Tongue (tissue), 2 donors: ENCODE measurements around the gene RFTN1. TPM values are rescaled to one million over a fixed set of nuclear protein-coding genes. Genes with fewer than 3 reads are reported as not detected.
A peak's percentile ranks its signal among the peaks of the same experiment; 100 is the strongest.

Source experiments
- DNase-seq: peaks from one replicate; pipeline ENCODE4 v3.0.0-alpha.2; 2015
- total RNA-seq: library from RNA; depleted of rRNA; stranded (reverse); fragments of >200 nt; gene quantifications from one replicate; pipeline ENCODE4 v1.2.3, GENCODE V29; 2014

Gene RFTN1
- total RNA-seq, 1 donor from 2014 or later: 23.7 TPM

- no peak for DNase-seq
Measured at GRCh38 chr3:16486201-16486600, 27.3 kb downstream of the RFTN1 start.

GRCh38 chr3:16485395-16485992 lies 28.0 kb downstream of the RFTN1 start:
- no peak for DNase-seq

- DNase-seq: no peak
Measured at GRCh38 chr3:16484984-16485383, 28.5 kb downstream of the RFTN1 start.

- peak; percentile 34 for DNase-seq
Measured at GRCh38 chr3:16484216-16484615, 29.3 kb downstream of the RFTN1 start.

GRCh38 chr3:16482770-16483531 lies 30.5 kb downstream of the RFTN1 start:
- no peak for DNase-seq

- no peak for DNase-seq
Measured at GRCh38 chr3:16482194-16482769, 31.2 kb downstream of the RFTN1 start.

- no peak for DNase-seq
Measured at GRCh38 chr3:16481546-16481897, 32.0 kb downstream of the RFTN1 start.

- DNase-seq: no peak
Measured at GRCh38 chr3:16480861-16481545, 32.5 kb downstream of the RFTN1 start.

GRCh38 chr3:16478516-16478915 lies 35.0 kb downstream of the RFTN1 start:
- DNase-seq: no peak

GRCh38 chr3:16477521-16477920 lies 36.0 kb downstream of the RFTN1 start:
- DNase-seq: no peak

GRCh38 chr3:16477056-16477455 lies 36.4 kb downstream of the RFTN1 start:
- no peak for DNase-seq

GRCh38 chr3:16476636-16477035 lies 36.9 kb downstream of the RFTN1 start:
- DNase-seq: peak; percentile 33

GRCh38 chr3:16475766-16476165 lies 37.7 kb downstream of the RFTN1 start:
- no peak for DNase-seq

- DNase-seq: no peak
Measured at GRCh38 chr3:16474920-16475319, 38.6 kb downstream of the RFTN1 start.

GRCh38 chr3:16474216-16474615 lies 39.3 kb downstream of the RFTN1 start:
- DNase-seq: no peak

GRCh38 chr3:16472593-16472992 lies 40.9 kb downstream of the RFTN1 start:
- DNase-seq: no peak

GRCh38 chr3:16471897-16472296 lies 41.6 kb downstream of the RFTN1 start:
- no peak for DNase-seq

- no peak for DNase-seq
Measured at GRCh38 chr3:16470590-16470989, 42.9 kb downstream of the RFTN1 start.

GRCh38 chr3:16468336-16469098 lies 45.0 kb downstream of the RFTN1 start:
- no peak for DNase-seq

- no peak for DNase-seq
Measured at GRCh38 chr3:16468002-16468335, 45.5 kb downstream of the RFTN1 start.

- no peak for DNase-seq
Measured at GRCh38 chr3:16467393-16467792, 46.1 kb downstream of the RFTN1 start.

- DNase-seq: no peak
Measured at GRCh38 chr3:16466822-16467221, 46.7 kb downstream of the RFTN1 start.
